OCI-M2 (cell line): ENCODE data around the gene SRSF2.
"Not testable (repeated sequence)": the region's sequence is repeated elsewhere in the genome, so short reads cannot be mapped to it uniquely, and the experiment has no call there.

Source experiments
- DNase-seq: peaks from one replicate; lab custom pipeline; 2025; ENCODE audit not compliant: unreplicated experiment; lab: John Stamatoyannopoulos, UW

Gene SRSF2, protein sequence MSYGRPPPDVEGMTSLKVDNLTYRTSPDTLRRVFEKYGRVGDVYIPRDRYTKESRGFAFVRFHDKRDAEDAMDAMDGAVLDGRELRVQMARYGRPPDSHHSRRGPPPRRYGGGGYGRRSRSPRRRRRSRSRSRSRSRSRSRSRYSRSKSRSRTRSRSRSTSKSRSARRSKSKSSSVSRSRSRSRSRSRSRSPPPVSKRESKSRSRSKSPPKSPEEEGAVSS

GRCh38 chr17:76737082-76737675 is at the start of gene SRSF2:
SRSF2 (minus strand) TSS chr17:76737331; CDS start chr17:76737160, 171 bp downstream.
- peak; percentile 96 for DNase-seq

DNA sequence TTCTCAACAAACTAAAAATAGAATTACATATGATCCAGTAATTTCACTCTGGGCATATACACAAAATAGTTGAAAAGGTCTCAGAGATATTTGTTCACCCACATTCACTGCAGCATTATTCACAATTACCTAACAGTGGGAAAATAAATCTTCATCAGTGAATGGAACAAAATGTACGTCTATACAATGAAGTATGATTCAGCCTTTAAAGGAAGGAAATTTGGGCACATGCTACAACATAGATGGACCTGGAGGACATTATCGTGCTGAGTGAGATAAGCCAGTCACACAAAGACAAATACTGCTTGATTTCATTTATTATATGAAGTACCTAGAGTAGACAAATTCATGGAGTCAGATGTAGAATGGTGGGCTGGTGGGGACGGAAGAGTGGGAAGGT is 47.8 kb upstream of the SRSF2 start:
- DNase-seq = no peak

- no peak for DNase-seq
Observed at GRCh38 chr17:76783146-76783545, 46.0 kb upstream of the SRSF2 start.

DNA sequence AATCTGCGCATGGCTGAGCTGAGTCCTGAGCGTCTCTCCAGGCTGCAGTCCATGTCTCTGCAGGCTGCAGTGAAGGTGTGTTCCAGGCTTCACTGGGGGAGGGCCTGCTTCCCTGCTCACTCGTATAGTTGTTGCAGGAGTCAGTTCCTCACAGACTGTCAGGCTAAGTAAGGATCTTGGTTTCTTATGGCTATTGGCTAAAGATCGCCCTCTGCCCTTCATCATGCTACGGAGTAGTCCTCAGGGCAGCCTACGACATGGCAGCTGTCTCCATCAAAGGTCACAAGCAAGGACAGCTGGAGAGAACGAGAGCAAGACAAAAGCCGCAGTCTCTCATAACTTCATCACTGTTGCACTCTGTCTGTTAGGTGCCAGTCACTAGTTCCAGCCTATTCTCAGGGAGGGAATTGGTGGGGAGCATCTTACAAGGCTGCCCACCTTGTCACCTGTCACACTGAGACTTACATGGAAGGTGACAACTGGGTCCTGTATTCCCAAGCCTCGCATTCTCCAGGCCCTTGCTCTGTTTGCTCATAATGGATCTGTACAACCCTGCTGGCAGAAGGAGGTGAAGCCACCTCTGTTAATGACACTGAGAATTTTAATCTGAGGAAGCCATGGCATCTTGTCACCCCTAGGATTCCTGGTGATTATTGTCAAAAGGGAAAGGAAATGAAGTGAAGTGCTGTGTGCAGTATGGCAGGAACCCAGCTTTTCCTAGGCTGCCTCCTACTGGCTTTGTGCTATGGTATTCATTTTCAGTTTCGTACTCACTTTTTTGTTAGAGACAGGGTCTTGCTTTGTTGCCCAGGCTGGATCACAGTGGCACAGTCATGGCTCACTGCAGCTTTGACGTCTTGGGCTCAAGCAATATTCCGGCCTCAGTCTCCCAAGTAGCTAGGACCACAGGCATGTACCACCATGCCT is 44.2 kb upstream of the SRSF2 start:
- DNase-seq = no peak

- DNase-seq = no peak
Observed at GRCh38 chr17:76775021-76775600, 38.0 kb upstream of the SRSF2 start.

DNA sequence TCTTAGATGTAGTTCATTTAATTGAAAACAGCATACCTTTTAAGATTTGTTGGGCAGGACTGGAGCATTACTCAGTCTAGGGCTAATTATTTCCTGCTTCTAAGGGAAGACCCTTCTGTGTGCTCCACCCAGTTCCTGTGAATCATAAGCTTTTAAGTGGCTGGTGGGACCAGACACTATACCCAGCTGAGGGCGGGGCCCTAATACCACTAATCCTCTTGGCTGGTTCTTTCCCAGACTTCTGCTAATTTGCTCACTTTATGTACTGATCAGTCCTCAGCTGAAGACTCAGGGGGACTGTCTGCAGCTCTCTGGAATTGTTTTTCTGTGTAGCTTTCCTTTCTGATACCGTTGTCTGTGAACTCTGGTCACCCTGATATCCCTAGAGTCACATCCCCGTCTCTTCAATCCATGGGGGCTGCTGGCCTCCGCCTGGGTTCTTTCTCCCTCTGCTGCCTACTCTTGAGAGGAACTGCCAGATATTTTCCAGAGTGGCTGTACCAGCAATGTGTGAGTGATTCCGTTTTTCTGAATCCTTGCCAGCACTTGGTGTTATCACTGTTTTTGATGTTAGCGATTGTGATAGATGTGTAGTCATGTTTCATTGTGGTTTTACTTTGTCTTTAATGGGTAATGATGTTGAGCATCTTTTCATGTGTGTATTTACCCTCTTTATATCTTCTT is 35.9 kb upstream of the SRSF2 start:
- DNase-seq = no peak

GRCh38 chr17:76758570-76758969 is 21.4 kb upstream of the SRSF2 start:
- no peak for DNase-seq

GRCh38 chr17:76757256-76757655 is 20.1 kb upstream of the SRSF2 start:
- no peak for DNase-seq

- DNase-seq = no peak
Observed at GRCh38 chr17:76755285-76755684, 18.2 kb upstream of the SRSF2 start.

- DNase-seq = no peak
Observed at GRCh38 chr17:76753061-76753961, 16.2 kb upstream of the SRSF2 start.

- no peak for DNase-seq
Observed at GRCh38 chr17:76752006-76752405, 14.9 kb upstream of the SRSF2 start.

DNA sequence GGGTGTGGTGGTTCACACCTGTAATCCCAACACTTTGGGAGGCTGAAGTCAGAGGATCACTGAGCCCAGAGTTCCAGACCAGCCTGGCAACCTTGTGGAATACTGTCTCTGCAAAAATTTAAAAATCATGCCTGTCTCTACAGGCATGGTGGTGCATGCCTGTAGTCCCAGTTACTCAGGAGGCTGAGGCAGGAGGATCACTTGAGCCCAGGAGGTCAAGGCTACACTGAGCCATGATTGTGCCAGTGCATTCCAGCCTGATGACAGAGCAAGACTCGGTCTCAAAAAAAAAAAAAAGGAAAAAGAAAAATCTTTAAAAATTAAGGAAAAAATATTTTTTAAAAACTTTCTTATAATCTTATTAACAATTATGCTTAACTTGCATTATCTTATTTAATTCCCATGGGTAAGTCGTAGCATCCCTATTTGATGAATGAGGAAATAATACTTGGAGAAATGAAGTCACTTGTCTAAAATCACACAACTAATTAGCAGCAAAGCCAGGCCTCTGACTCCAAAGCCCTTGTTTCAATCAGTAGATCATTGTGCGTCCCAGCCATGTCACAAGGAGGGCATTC is 14.4 kb upstream of the SRSF2 start:
- DNase-seq = no peak

DNA sequence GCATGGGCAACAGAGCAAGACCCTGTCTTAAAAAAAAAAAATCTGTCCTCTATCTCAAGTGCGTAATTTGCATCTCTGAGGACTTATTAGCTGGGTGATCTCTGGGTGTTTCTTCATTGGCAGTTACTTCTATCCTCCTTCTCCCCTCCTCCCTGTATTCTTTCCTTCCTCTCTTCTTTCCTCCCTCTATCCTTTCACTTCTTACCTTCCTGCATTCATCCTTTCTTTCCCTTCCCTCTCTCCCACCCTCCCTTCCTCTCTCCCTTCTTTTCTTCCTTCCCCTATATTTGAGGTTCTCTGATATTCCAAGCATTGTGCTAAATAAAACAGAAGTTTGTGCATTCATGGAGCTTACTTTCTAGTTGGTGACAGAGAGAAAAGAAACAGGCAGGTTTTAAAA is 11.5 kb upstream of the SRSF2 start:
- no peak for DNase-seq

- DNase-seq = no peak
Observed at GRCh38 chr17:76747716-76748363, 10.7 kb upstream of the SRSF2 start.

- DNase-seq = not testable (repeated sequence)
Observed at GRCh38 chr17:76745785-76746184, 8.7 kb upstream of the SRSF2 start.

- no peak for DNase-seq
Observed at GRCh38 chr17:76744747-76745146, 7.6 kb upstream of the SRSF2 start.

DNA sequence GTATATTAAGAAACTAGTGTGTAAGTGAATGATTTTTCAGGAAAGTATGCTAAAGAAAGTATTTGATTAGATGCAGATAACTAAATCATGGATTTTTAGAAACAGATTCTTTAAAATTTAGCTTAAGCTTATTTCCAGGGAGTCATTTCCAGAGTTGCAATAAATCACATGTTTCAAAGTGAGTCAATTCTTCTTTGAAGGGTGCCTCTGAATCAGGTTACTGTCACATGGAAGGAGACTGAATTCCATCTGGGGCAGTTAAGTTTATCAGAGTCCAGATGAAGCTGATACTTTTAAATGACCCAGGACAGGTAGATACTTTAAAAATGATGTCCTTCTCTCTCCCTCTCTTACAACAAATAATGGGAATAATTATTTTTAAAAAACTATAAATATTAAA is 5.8 kb upstream of the SRSF2 start:
- no peak for DNase-seq

GRCh38 chr17:76740329-76741118 is 3.4 kb upstream of the SRSF2 start:
- DNase-seq = no peak
